KMS-11 (cell line): ENCODE results near the gene RYR2.

Experiments used
- H2AFZ ChIP-seq: fragments of 200-600 bp; sonication (generic); 2 replicates; pipeline ENCODE4 v1.6.1; 2016; ENCODE audit warnings: antibody characterized with exemption, mixed run types, low read depth
- H3K27ac ChIP-seq: fragments of 200-600 bp; sonication (generic); 2 replicates; pipeline ENCODE4 v1.6.1; 2016; ENCODE audit warnings: mild to moderate bottlenecking, mixed run types
- H3K27me3 ChIP-seq: fragments of 200-600 bp; sonication (generic); 2 replicates; pipeline ENCODE4 v1.6.1; 2017; ENCODE audit warnings: mild to moderate bottlenecking, low read depth, mixed run types, moderate library complexity; ENCODE audit not compliant: insufficient read depth
- H3K36me3 ChIP-seq: fragments of 200-600 bp; sonication (generic); 2 replicates; pipeline ENCODE4 v1.6.1; 2017; ENCODE audit warnings: mild to moderate bottlenecking, mixed run types; ENCODE audit not compliant: insufficient read depth
- H3K4me1 ChIP-seq: fragments of 200-600 bp; sonication (generic); 2 replicates; pipeline ENCODE4 v1.6.1; 2016; ENCODE audit warnings: mild to moderate bottlenecking, low read depth, mixed run types; ENCODE audit not compliant: poor library complexity, severe bottlenecking
- H3K4me2 ChIP-seq: fragments of 200-600 bp; sonication (generic); 2 replicates; pipeline ENCODE4 v1.7.0; 2016; ENCODE audit warnings: mild to moderate bottlenecking, mixed run types
- H3K4me3 ChIP-seq: fragments of 200-600 bp; sonication (generic); IDR thresholded peaks from 2 replicates; pipeline ENCODE4 v1.6.1; 2017; ENCODE audit warnings: low read depth, low read length, mixed read lengths; ENCODE audit not compliant: insufficient read depth
- H3K79me2 ChIP-seq: fragments of 200-600 bp; sonication (generic); 2 replicates; pipeline ENCODE4 v1.6.1; 2016; ENCODE audit warnings: low read depth, mixed run types; ENCODE audit not compliant: insufficient read depth
- H3K9ac ChIP-seq: fragments of 200-600 bp; sonication (generic); 2 replicates; pipeline ENCODE4 v1.6.1; 2016; ENCODE audit warnings: mild to moderate bottlenecking, mixed run types
- H4K20me1 ChIP-seq: fragments of 200-600 bp; sonication (generic); 2 replicates; pipeline ENCODE4 v1.6.1; 2016; ENCODE audit warnings: mild to moderate bottlenecking, mixed run types; ENCODE audit not compliant: insufficient read depth
- TF ChIP-seq, protein P1 (sequence below): fragments of 200-600 bp; sonication (generic); conservative IDR thresholded peaks from 2 replicates; pipeline ENCODE4 v1.6.1; 2017; ENCODE audit warnings: low read depth, mild to moderate bottlenecking, antibody characterized with exemption, low read length, moderate library complexity, mixed read lengths

Gene RYR2

DNA sequence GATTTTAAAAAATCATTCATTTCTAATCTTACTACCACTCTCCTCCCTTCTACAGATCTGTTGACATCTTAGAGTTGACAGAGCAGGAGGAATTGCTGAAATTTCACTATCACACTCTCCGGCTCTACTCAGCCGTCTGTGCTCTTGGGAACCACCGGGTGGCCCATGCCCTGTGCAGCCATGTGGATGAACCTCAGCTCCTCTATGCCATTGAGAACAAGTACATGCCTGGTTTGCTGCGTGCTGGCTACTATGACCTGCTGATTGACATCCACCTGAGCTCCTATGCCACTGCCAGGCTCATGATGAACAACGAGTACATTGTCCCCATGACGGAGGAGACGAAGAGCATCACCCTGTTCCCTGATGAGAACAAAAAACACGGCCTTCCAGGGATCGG, 572.0 kb downstream of the RYR2 start:
- Histone ChIP-seq H3K36me3 (no peaks in the 10 kb centered on the region), H3K27me3 (no peaks in the 10 kb centered on the region), H3K27ac (no peak overlapping the region), H3K79me2 (no peaks in the 10 kb centered on the region), H2AFZ (no peak overlapping the region), H3K4me2 (no peak overlapping the region), H3K4me3 (no peak overlapping the region), H4K20me1 (no peaks in the 10 kb centered on the region), H3K9ac (no peak overlapping the region), H3K4me1 (no peaks in the 10 kb centered on the region)
- TF ChIP-seq, protein P1, sequence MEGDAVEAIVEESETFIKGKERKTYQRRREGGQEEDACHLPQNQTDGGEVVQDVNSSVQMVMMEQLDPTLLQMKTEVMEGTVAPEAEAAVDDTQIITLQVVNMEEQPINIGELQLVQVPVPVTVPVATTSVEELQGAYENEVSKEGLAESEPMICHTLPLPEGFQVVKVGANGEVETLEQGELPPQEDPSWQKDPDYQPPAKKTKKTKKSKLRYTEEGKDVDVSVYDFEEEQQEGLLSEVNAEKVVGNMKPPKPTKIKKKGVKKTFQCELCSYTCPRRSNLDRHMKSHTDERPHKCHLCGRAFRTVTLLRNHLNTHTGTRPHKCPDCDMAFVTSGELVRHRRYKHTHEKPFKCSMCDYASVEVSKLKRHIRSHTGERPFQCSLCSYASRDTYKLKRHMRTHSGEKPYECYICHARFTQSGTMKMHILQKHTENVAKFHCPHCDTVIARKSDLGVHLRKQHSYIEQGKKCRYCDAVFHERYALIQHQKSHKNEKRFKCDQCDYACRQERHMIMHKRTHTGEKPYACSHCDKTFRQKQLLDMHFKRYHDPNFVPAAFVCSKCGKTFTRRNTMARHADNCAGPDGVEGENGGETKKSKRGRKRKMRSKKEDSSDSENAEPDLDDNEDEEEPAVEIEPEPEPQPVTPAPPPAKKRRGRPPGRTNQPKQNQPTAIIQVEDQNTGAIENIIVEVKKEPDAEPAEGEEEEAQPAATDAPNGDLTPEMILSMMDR: no peak

DNA sequence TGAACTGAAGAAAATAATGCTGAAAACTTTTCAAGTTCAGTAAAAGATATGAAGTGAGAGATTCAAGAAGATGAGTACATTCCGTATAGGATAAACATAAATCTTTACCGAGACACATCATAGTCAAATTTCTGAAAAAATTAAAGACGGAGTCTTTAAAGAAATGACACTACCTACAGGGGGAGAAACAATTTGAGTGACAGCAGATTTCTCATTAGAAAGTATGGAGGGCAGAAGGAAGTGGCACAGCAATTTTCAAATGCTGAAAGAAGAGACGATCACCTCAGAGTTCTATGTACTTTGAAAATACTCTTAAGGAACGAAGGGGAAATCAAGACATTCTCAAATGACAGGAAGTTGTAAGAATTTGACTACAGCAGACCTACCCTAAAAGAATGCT, 577.6 kb downstream of the RYR2 start:
- no peaks in the 10 kb centered on the region for H3K79me2 ChIP-seq
- TF ChIP-seq, protein P1: no peak
- H4K20me1 ChIP-seq: no peaks in the 10 kb centered on the region
- no peak overlapping the region for H3K27ac ChIP-seq
- H3K36me3 ChIP-seq: no peaks in the 10 kb centered on the region
- H3K4me2 ChIP-seq: no peak overlapping the region
- no peaks in the 10 kb centered on the region for H3K27me3 ChIP-seq
- no peak overlapping the region for H3K4me3 ChIP-seq
- H3K4me1 ChIP-seq: no peaks in the 10 kb centered on the region
- no peak overlapping the region for H2AFZ ChIP-seq
- H3K9ac ChIP-seq: no peak overlapping the region

DNA sequence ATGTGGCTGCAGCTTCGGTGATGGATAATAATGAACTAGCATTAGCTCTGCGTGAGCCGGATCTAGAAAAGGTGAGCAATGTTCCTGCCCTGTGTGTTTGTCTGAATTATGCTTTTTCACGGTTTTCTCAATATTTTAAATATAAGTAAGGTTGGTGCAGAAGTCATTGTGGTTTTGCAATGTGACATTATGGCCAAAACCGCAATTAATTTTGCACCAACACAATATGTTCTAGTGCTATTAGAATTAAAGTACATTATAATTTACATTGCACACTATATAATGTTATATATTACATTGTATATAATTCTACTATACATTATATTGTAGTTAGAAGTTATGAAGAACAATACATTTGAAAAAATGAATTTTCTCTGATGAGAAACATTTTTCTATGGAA, 592.9 kb downstream of the RYR2 start:
- TF ChIP-seq, protein P1: no peak
- no peaks in the 10 kb centered on the region for H3K4me1 ChIP-seq
- no peaks in the 10 kb centered on the region for H4K20me1 ChIP-seq
- no peak overlapping the region for H3K27ac ChIP-seq
- H3K4me3 ChIP-seq: no peak overlapping the region
- H3K79me2 ChIP-seq: no peaks in the 10 kb centered on the region
- no peak overlapping the region for H3K4me2 ChIP-seq
- no peaks in the 10 kb centered on the region for H3K27me3 ChIP-seq
- H3K36me3 ChIP-seq: no peaks in the 10 kb centered on the region
- H2AFZ ChIP-seq: no peak overlapping the region
- H3K9ac ChIP-seq: no peak overlapping the region

DNA sequence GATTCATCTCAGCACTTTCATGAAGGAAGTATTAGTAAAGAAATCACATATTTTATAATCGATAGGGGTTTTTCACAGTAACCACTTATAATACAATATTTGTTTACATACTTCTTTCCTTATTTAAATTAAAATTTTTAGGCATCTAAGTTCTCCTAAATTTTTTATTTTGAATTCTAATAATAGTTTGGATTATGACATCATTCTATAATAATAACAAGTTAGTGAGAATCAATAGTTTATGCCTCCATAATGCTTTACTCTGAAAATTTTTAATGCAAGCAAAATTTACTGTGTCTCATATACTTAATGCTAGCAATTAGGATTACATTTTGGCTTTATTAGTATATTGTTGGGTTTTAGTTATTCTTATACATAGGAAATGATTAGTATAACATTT, 596.6 kb downstream of the RYR2 start:
- H3K36me3 ChIP-seq: no peaks in the 10 kb centered on the region
- no peaks in the 10 kb centered on the region for H3K27me3 ChIP-seq
- H3K4me2 ChIP-seq: no peak overlapping the region
- H3K9ac ChIP-seq: no peak overlapping the region
- H3K4me3 ChIP-seq: no peak overlapping the region
- TF ChIP-seq, protein P1: no peak
- no peaks in the 10 kb centered on the region for H3K79me2 ChIP-seq
- H3K27ac ChIP-seq: no peak overlapping the region
- H4K20me1 ChIP-seq: no peaks in the 10 kb centered on the region
- no peaks in the 10 kb centered on the region for H3K4me1 ChIP-seq
- H2AFZ ChIP-seq: no peak overlapping the region
